ENCODE measurements around the gene HTR4.

The HTR4 gene

DNA sequence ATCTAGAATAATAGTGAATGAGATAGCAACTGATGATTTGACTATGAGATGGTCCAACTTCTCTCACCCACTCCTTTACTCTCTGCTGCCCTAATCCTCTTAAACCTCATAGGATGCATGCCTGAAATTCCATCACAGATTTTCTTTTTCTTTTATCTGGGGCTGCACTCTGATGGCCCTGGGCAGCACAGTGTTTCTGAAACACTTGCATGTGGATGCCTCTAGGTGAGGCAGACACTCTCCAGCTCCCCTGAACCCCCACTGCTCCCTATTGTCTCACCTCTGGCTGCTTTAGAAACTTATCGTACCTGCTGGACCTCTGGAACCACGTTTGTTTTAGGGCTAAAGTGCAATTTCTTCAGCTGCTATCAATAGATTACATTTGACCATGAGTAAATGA is 67.5 kb downstream of the HTR4 start:
- Histone ChIP-seq H3K9me3 (ENCODE audit: insufficient read depth, low read length) (no peaks in the 10 kb centered on the region), H3K4me2 (ENCODE audit: low read length) (no peak overlapping the region), H3K36me3 (replicated peaks; ENCODE audit: low read depth, low read length) (no peaks in the 10 kb centered on the region), H3K4me1 (ENCODE audit: low read length) (no peaks in the 10 kb centered on the region), H3K27ac (ENCODE audit: low read length) (no peak overlapping the region), H4K20me1 (ENCODE audit: insufficient read depth, low read length) (no peaks in the 10 kb centered on the region), H3K4me3 (ENCODE audit: low read length) (no peak overlapping the region), H3K27me3 (ENCODE audit: low read depth, low read length) (no peaks in the 10 kb centered on the region), H2AFZ (ENCODE audit: low read depth, low read length) (no peak overlapping the region), H3K9ac (ENCODE audit: low read length) (no peak overlapping the region), H3K79me2 (ENCODE audit: low read length) (no peaks in the 10 kb centered on the region)
- no peak for TF ChIP-seq EZH2phosphoT487 (IDR thresholded peaks at IDR 0.05; ENCODE audit: low read depth)
- TF ChIP-seq, protein P1, sequence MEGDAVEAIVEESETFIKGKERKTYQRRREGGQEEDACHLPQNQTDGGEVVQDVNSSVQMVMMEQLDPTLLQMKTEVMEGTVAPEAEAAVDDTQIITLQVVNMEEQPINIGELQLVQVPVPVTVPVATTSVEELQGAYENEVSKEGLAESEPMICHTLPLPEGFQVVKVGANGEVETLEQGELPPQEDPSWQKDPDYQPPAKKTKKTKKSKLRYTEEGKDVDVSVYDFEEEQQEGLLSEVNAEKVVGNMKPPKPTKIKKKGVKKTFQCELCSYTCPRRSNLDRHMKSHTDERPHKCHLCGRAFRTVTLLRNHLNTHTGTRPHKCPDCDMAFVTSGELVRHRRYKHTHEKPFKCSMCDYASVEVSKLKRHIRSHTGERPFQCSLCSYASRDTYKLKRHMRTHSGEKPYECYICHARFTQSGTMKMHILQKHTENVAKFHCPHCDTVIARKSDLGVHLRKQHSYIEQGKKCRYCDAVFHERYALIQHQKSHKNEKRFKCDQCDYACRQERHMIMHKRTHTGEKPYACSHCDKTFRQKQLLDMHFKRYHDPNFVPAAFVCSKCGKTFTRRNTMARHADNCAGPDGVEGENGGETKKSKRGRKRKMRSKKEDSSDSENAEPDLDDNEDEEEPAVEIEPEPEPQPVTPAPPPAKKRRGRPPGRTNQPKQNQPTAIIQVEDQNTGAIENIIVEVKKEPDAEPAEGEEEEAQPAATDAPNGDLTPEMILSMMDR (IDR thresholded peaks at IDR 0.05; ENCODE audit: low read depth, low read length), result no peak

DNA sequence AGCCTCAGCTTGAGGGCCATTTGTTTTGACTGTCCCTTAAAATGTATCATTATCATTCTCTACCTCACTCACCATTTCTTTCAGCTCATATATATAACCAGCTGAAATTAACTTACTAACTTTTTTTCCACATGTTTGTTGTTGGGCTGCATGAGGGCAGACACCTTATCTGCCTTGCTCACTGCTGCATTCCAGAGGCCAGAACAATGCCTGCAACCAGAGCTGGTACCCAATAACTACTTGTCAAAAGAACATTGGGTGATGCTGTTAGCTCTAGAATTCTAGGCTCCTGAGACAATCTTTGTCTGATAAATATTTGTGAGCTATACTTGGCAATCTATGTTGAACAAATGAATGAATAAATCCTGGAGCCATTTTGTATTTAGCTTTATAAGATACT is 68.3 kb downstream of the HTR4 start:
- H3K36me3 ChIP-seq (replicated peaks; ENCODE audit: low read depth, low read length), result no peaks in the 10 kb centered on the region

DNA sequence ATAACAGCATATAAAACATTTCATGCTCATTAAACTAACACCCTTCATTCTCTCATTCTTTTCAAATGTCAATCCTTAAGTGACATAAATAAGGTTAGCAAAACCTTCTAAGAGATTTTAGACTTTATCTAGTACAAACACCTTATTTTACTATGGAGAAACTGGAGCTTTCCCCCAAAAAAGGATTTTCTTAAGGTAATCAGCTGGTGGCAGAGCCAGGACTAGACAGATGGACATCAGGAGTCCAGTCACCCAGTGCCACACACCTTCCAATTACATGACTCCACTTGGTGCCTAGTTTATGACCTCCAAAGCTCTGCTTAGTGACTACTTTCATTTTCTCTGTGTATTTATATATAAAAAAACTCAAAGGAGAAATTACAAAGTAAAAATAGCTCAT is 70.2 kb downstream of the HTR4 start:
- H3K27ac ChIP-seq (ENCODE audit: low read length), result no peak overlapping the region
- TF ChIP-seq EZH2phosphoT487 (IDR thresholded peaks at IDR 0.05; ENCODE audit: low read depth), result no peak
- TF ChIP-seq, protein P1 (IDR thresholded peaks at IDR 0.05; ENCODE audit: low read depth, low read length), result no peak

More for the DNA sequence above, 68.3 kb downstream of the HTR4 start:
- H3K4me3 ChIP-seq (ENCODE audit: low read length), result no peak overlapping the region
- no peaks in the 10 kb centered on the region for H3K4me1 ChIP-seq (ENCODE audit: low read length)
- TF ChIP-seq, protein P1 (IDR thresholded peaks at IDR 0.05; ENCODE audit: low read depth, low read length), result no peak
- no peaks in the 10 kb centered on the region for H3K9me3 ChIP-seq (ENCODE audit: insufficient read depth, low read length)
- H3K4me2 ChIP-seq (ENCODE audit: low read length), result no peak overlapping the region
- no peaks in the 10 kb centered on the region for H3K79me2 ChIP-seq (ENCODE audit: low read length)
- H2AFZ ChIP-seq (ENCODE audit: low read depth, low read length), result no peak overlapping the region
- H3K9ac ChIP-seq (ENCODE audit: low read length), result no peak overlapping the region
- H3K27ac ChIP-seq (ENCODE audit: low read length), result no peak overlapping the region
- no peaks in the 10 kb centered on the region for H4K20me1 ChIP-seq (ENCODE audit: insufficient read depth, low read length)
- no peaks in the 10 kb centered on the region for H3K27me3 ChIP-seq (ENCODE audit: low read depth, low read length)

DNA sequence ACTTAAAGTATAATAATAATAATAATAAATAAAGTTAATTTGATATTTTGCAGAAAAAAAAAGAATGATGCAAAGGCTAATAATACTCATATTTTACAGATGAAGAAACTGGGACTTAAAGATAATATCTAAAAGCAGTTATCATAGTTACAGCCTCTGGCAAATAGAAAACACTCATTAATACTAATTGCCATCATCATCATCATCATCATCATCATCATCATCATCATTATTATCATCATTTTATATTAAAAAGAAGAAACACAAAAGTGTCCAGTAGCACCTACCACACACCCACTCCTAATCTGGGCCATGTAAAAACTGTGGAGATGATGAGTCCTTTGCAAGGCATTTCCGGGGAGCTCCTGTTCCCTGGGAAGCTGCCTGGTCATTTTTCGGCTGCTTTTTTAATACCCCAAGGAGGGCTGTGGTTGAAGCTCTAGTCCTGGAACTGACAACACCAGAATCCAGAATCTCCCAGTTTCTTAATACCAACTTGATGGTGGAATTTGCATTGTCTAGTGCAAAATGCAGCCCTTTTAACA is 70.8 kb downstream of the HTR4 start:
- Histone ChIP-seq H3K27me3 (ENCODE audit: low read depth, low read length) (no peaks in the 10 kb centered on the region), H3K27ac (ENCODE audit: low read length) (no peak overlapping the region)
- TF ChIP-seq, protein P1 (IDR thresholded peaks at IDR 0.05; ENCODE audit: low read depth, low read length), result no peak
- no peak for TF ChIP-seq EZH2phosphoT487 (IDR thresholded peaks at IDR 0.05; ENCODE audit: low read depth)

More for the DNA sequence above, 70.2 kb downstream of the HTR4 start:
- Histone ChIP-seq H3K36me3 (replicated peaks; ENCODE audit: low read depth, low read length) (no peaks in the 10 kb centered on the region), H3K9ac (ENCODE audit: low read length) (no peak overlapping the region), H3K9me3 (ENCODE audit: insufficient read depth, low read length) (no peaks in the 10 kb centered on the region), H3K79me2 (ENCODE audit: low read length) (no peaks in the 10 kb centered on the region), H4K20me1 (ENCODE audit: insufficient read depth, low read length) (no peaks in the 10 kb centered on the region), H3K4me3 (ENCODE audit: low read length) (no peak overlapping the region), H2AFZ (ENCODE audit: low read depth, low read length) (no peak overlapping the region), H3K4me2 (ENCODE audit: low read length) (no peak overlapping the region), H3K27me3 (ENCODE audit: low read depth, low read length) (no peaks in the 10 kb centered on the region), H3K4me1 (ENCODE audit: low read length) (no peaks in the 10 kb centered on the region)

More for the DNA sequence above, 70.8 kb downstream of the HTR4 start:
- Histone ChIP-seq H3K36me3 (replicated peaks; ENCODE audit: low read depth, low read length) (no peaks in the 10 kb centered on the region), H3K4me1 (ENCODE audit: low read length) (no peaks in the 10 kb centered on the region), H4K20me1 (ENCODE audit: insufficient read depth, low read length) (no peaks in the 10 kb centered on the region), H3K79me2 (ENCODE audit: low read length) (no peaks in the 10 kb centered on the region), H3K4me3 (ENCODE audit: low read length) (no peak overlapping the region), H3K9me3 (ENCODE audit: insufficient read depth, low read length) (no peaks in the 10 kb centered on the region), H3K4me2 (ENCODE audit: low read length) (no peak overlapping the region), H3K9ac (ENCODE audit: low read length) (no peak overlapping the region), H2AFZ (ENCODE audit: low read depth, low read length) (no peak overlapping the region)
